ENCODE data around the gene DNAJC16. TPM values are rescaled to one million over a fixed set of nuclear protein-coding genes. Genes with fewer than 3 reads are reported as not detected.
"Not testable (repeated sequence)": the region's sequence is repeated elsewhere in the genome, so short reads cannot be mapped to it uniquely, and the experiment has no call there.

Gene DNAJC16
- total RNA-seq, 4 donors from 2014 or later = 17.2 to 24.8 (median 19.7) TPM

- Histone ChIP-seq H3K4me1 (peaks cover 6% of the 10 kb centered on the region), H3K27ac (no peak overlapping the region), H3K36me3 (no peaks in the 10 kb centered on the region), H3K27me3 (no peaks in the 10 kb centered on the region), H3K9me3 (no peaks in the 10 kb centered on the region), H3K4me3 (no peak overlapping the region)
- TF ChIP-seq POLR2A (IDR thresholded peaks at IDR 0.05) (no peak), POLR2AphosphoS5 (IDR thresholded peaks at IDR 0.05) (no peak), EP300 (IDR thresholded peaks at IDR 0.05) (no peak)
- DNase-seq (ENCODE audit: low spot score in 2 of 2) = no peak
- 50% methylated on average over 5 of the region's 5 CpGs for WGBS
These were observed 65.6 kb downstream of the DNAJC16 start for GRCh38 chr1:15592285-15592684.

GRCh38 chr1:15595809-15596617 lies 69.4 kb downstream of the DNAJC16 start:
- no peak overlapping the region for H3K27ac ChIP-seq
- H3K4me1 ChIP-seq = peaks cover 6% of the 10 kb centered on the region
- TF ChIP-seq POLR2AphosphoS5 (IDR thresholded peaks at IDR 0.05) = no peak
- TF ChIP-seq EP300 (IDR thresholded peaks at IDR 0.05) = no peak
- TF ChIP-seq POLR2A (IDR thresholded peaks at IDR 0.05) = no peak
- 84% methylated on average over 5 of the region's 5 CpGs for WGBS
- H3K9me3 ChIP-seq = no peaks in the 10 kb centered on the region
- H3K27me3 ChIP-seq = no peaks in the 10 kb centered on the region
- H3K36me3 ChIP-seq = no peaks in the 10 kb centered on the region
- DNase-seq (ENCODE audit: low spot score in 2 of 2) = no peak
- no peak overlapping the region for H3K4me3 ChIP-seq

GRCh38 chr1:15598436-15598835 lies 71.8 kb downstream of the DNAJC16 start:
- 23% methylated on average over 2 of the region's 2 CpGs for WGBS
- H3K4me3 ChIP-seq = no peak overlapping the region
- H3K4me1 ChIP-seq = peaks cover 11% of the 10 kb centered on the region
- H3K27me3 ChIP-seq = no peaks in the 10 kb centered on the region
- no peak for DNase-seq (ENCODE audit: low spot score in 2 of 2)
- H3K9me3 ChIP-seq = no peaks in the 10 kb centered on the region
- H3K27ac ChIP-seq = no peak overlapping the region
- no peaks in the 10 kb centered on the region for H3K36me3 ChIP-seq
- TF ChIP-seq POLR2AphosphoS5 (IDR thresholded peaks at IDR 0.05) = no peak
- TF ChIP-seq CTCF (IDR thresholded peaks at IDR 0.05) = no peak
- TF ChIP-seq POLR2A (IDR thresholded peaks at IDR 0.05) = no peak
- TF ChIP-seq EP300 (IDR thresholded peaks at IDR 0.05) = no peak

GRCh38 chr1:15603050-15603965 lies 76.7 kb downstream of the DNAJC16 start:
- WGBS = 2% methylated on average over 40 of the region's 56 CpGs
- H3K27ac ChIP-seq = peak overlapping the region; percentile 71
- H3K9me3 ChIP-seq = no peaks in the 10 kb centered on the region
- H3K27me3 ChIP-seq = no peaks in the 10 kb centered on the region
- TF ChIP-seq EP300 (IDR thresholded peaks at IDR 0.05) (no peak), CTCF (IDR thresholded peaks at IDR 0.05) (no peak), POLR2A (IDR thresholded peaks at IDR 0.05) (peak in 1 of 2 donors; percentile 37), POLR2AphosphoS5 (IDR thresholded peaks at IDR 0.05) (peak in 2 of 3 donors; percentile 3 to 82)
- H3K4me1 ChIP-seq = peaks cover 19% of the 10 kb centered on the region
- no peaks in the 10 kb centered on the region for H3K36me3 ChIP-seq
- peak; percentile 99 for DNase-seq (ENCODE audit: low spot score in 2 of 2)
- H3K4me3 ChIP-seq = peak overlapping the region; percentile 61

GRCh38 chr1:15603966-15604282 lies 77.3 kb downstream of the DNAJC16 start:
- WGBS = 63% methylated on average over 12 of the region's 13 CpGs
- not testable (repeated sequence) for DNase-seq (ENCODE audit: low spot score in 2 of 2)

GRCh38 chr1:15604400-15604799 lies 77.8 kb downstream of the DNAJC16 start:
- H3K4me1 ChIP-seq = peaks cover 19% of the 10 kb centered on the region
- not testable (repeated sequence) for H3K27ac ChIP-seq; H3K36me3 ChIP-seq; H3K9me3 ChIP-seq; H3K4me3 ChIP-seq; H3K27me3 ChIP-seq; DNase-seq (ENCODE audit: low spot score in 2 of 2)
- WGBS = 93% methylated on average over 9 of the region's 21 CpGs

More at GRCh38 chr1:15603966-15604282, 77.3 kb downstream of the DNAJC16 start:
- not testable (repeated sequence) for H3K36me3 ChIP-seq, H3K27me3 ChIP-seq, H3K9me3 ChIP-seq
- peaks cover 19% of the 10 kb centered on the region for H3K4me1 ChIP-seq
- peak overlapping the region; percentile 71 for H3K27ac ChIP-seq
- H3K4me3 ChIP-seq = peak overlapping the region; percentile 61
